T-helper 1 cell (primary cell): ENCODE data around the gene DOK1.

Experiments used
- DNase-seq, 5 donors: peaks; one replicate each; pipeline ENCODE4 v3.0.0-alpha.2; 2012 to 2020
- total RNA-seq, 4 donors: gene quantifications; one replicate each; lab custom pipeline; 2026; lab: John Stamatoyannopoulos, UW

Gene DOK1
- total RNA-seq, result 7.1 to 10.7 (median 9.7) reads per million in 4 donors

DNA sequence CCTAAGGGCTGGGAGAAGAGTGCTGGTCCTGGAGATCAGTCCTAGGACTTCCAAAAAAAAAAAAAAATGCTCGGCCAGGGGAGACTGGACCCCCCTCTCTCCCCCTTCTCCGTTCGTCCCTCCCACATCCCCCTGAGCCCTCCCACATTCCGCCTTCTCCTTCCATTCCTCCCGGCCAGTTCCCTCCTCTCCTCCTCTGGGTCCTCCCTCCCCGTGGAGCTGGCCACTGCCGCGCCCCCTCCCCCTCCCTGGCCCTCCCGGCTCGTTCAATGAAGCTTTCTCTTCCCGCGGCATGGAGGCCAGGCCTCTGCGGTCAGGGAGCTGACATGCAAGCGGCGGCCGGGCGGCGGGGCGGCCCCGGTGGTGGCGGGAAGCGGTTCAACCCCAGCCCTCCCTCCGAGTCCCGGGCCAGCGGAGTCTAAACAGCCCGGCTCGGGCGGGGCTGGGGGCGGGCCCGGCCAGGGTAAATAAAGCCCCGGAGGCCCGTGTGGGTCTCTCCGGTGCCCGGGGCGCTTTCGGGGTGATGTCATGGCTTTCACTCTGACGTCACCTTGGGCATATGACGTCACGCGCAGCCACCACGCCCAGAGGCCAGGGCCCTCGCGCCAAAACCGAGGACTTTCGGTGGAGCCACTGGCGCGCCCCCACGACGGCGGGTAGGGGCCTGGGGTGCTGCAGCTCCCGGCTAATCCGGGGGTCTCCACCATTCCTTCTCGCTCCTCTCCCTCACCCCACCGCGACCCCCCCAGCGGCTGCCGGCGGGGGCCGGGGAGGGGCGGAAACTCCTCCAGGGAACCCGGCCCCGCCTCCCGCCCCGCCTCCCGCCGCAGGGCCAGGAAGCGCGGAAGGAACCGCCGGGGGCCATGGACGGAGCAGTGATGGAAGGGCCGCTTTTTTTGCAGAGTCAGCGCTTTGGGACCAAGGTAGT is at the start of gene DOK1, which contains the start of gene LOXL3:
Gene DOK1 (plus strand): TSS at position 829 of the 928 bp plus-strand sequence. CDS start 35 bp downstream, at position 864.
Gene LOXL3 (minus strand): TSS at position 51 of the 928 bp plus-strand sequence. CDS start 1,308 bp downstream, outside the sequence.
- DNase-seq, result peak; percentile 75 to 85 (median 79)

DNA sequence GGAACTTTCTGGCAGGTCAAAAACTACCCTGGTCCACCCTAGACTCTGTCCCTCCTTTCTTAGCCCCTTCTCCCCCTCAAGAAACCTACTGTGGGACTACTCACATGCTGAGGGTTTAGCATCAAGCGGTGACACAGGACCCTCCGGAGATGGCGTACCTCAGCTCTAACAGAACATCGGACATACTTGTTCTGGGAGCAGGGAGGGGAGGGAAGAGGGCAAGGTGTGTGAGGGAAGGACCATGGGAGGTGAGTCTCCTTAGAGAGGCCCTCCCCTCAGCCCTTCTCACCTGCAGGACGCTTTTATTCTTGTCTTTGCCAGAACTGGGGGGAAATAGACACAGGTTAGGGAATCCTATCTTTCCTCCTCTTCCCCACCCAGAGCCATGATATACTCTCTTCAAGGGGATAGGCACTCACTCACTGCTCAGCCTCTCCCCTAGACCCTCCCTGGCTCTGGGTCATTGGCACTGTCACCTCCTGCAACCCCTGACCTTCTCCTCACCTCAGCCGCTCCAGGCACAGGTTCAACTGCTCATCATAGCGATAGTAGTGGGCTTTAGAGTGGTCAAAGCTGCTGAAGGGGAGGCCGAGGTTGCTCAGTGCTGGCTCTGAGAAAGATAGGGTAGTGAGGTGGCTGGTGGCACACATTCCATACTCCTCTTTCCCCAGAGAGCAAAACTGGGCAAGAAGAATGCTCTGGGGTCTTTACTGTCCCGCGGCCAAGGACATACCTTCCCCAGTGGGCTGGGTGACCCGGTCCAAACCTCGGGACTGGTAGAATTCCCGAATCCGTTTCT is 48.9 kb upstream of the DOK1 start:
- no peak for DNase-seq

DNA sequence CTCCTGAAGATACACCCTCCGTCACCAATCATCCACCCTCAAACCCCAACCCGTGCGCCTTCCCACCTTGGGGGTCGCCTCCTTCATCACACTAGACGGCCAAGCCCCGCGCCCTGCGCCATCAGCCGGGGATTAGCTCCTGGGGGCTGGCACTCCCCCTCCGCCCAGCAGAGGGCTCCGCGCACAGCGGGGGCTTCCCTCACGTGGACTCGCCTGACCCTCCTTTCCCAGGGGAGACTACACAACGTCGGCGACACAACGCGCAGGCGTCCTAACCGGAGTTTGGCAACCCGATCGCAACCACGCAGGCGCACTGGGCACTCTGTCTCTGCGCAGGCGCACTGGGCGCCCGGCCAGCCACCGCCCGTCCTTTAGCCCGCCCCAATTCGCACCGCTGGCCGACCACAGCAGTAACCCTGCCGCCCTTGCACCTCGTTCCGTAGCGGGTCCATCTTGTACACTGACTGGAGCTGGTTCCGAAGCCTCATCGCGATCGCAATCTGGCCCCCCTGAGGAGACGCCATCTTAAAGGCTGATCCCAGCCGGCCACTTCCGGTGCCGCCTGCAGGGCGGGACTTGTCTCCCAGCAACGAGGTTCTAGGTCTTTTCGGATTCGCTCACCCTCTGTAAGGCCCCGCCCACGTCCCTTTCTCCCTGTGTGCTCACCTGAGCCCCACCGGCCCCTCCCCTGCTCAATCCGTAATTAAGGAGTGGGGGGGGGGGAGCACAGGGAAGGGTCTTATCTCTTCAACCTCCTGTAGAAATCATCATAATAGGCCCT is 47.2 kb upstream of the DOK1 start, which contains the start of gene PCGF1:
Gene PCGF1 (minus strand): TSS at position 551 of the 781 bp plus-strand sequence. CDS start 27 bp downstream, at position 524.
- DNase-seq, result peak; percentile 94 to 98 (median 96)

DNA sequence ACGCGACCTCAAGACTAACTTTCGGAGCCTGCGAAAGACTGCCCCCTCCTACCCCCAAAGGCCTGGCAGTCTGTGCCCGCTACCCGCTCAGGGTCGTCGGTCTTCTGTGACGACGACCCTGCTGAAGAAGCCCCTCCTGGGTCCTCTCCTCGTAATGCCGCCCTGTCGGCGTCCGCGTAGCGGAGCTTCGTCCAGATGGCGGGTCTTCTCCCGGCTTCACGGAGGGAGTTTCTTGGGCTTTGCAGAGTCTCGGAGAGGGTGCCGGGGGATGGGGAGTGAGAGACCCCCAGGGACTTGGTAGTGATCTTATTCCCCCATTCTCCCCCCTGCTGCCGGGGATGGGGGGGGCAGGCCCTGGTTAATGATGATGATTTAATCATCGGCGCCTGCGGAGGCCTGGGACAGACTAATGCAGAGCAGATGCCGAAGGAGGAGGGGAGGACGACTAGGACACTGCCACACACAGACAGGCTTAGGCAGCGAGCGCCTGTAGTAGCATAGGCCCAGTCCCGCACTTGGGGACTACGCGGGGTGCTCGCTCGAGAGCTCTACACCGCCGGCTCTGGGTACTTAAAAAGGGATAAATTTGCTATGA is 46.5 kb upstream of the DOK1 start:
- DNase-seq, result no peak

DNA sequence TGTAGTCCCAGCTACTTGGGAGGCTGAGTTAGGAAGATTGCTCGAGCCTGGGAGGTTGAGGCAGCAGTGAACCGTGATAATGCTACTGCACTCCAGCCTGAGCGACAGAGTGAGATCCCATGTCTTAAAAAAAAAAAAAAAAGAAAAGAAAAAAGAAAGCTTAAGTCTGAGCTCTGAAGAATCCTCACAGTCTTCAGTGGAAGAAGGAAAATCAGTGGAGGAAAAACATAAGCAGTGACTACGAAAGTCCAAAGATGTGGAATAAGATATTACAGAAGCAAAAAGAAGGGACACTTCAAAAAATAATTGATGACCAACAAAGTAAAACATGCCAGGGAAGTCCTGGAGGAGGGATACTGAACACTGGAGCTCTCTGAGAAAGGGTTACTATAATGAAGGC is 44.2 kb upstream of the DOK1 start:
- no peak for DNase-seq

DNA sequence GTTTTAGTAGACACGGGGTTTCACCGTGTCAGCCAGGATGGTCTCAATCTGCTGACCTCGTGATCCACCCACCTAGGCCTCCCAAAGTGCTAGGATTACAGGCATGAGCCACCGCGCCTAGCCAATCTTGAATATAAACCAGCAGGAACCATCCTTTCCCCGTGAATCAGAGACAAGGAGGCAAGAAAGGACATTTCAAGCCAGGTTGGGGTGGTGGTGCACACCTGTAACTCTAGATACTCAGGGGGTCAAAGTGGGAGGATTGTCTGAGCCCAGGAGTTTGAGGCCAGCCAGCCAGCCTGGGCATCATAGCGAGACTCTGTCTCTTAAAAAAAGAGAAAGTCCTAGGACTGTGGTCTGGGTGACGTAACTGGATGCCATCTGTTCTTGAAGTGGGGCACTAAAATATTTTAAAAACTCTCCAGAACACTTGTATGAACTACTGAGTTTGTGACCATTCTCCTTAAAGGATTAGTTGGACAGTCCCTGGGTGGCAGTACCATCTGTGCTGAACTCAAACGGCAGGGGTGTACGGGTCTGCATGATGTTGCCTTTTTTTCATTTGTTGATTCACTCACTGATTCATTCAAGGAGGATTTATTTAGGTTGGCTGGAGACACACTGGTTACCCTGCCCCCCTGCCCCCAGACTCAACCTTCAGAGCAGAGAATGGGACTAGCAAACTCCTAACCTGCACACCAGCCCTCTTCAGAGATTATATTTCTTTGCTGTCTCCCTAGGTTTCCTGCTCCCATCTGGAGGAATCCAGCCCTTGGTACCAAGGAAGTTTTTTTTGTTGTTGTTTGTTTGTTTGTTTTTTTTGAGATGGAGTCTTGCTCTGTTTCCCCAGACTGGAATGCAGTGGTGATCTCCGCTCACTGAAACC is 43.2 kb upstream of the DOK1 start:
- DNase-seq, result no peak

DNA sequence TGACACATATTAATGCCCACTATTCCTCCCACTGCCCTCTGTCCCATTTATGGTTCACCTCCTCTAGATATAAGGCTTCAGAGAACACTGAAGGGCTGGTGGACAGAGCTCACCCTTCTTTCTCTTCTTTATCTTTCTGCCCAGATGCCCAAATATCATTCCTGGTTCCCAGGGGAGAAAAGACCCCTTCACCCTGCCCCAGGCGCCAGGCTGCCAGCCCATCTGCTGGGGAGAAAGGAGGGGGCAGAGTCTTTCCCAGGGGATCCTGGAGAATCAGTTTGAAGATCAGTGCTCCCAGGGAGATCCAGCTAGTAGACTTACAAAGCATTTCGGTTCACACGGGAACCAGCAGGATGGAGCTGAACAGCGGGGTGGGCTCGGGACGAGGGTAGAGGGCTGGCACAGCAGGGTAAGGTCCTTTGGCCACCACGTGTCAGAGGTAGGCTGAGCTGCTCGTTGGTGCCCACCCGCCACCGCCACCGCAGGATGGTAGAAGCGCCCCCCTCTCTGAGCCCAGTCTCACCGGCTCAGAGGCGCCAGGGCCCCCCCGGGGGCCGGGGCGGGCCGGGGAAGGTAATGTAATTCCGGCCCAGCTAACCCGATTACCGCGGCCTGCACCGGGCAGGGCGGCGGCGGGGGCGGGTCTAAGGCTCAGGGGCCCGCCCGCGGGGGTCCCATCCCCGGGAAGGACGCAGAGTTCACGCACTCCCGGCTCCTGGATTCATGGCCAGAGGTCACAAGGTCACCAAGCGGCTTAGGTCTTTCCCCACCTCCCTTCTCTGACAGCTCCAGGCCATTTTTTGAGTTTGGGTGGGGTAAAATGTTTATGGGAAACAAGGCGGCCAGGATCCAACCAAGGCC is 41.5 kb upstream of the DOK1 start:
- no peak for DNase-seq

DNA sequence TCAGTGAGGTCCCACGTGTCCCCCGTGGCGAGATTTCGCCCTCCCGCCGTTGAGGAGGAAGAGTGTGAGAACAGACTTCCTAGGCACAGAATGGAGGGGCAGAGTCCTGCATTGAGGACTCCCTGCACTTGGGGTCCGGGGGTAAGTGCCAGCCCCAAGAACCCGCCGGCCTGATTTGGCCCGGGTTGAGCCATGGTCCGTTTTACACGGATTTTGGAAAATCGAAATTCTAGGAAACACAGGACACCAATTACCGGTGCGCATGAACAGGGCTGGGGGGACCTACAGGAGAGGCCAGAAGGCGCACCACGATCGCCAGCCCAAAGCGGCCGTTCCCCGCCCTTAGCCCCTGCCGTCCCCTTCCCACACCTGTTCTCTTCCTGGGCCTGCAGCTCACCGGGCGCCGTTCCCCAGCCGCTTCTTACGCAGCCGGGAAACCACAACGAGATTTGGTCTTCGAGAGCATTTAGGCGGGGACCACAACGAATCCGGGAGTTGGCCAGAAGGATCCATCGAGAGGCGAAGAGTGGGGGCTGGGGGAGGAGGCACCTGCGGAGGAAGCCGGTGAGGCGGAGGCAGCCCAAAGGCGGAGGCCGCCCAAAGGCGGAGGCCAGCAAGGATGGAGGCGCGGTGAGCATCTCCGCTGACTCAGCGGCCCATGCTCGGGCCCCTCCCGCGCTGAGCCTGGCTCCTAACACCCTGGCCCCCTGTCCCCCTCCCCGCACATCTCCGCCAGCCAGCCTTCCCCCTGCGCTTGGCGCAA is 40.7 kb upstream of the DOK1 start:
- DNase-seq, result peak in 1 of 5 donors; percentile 69

DNA sequence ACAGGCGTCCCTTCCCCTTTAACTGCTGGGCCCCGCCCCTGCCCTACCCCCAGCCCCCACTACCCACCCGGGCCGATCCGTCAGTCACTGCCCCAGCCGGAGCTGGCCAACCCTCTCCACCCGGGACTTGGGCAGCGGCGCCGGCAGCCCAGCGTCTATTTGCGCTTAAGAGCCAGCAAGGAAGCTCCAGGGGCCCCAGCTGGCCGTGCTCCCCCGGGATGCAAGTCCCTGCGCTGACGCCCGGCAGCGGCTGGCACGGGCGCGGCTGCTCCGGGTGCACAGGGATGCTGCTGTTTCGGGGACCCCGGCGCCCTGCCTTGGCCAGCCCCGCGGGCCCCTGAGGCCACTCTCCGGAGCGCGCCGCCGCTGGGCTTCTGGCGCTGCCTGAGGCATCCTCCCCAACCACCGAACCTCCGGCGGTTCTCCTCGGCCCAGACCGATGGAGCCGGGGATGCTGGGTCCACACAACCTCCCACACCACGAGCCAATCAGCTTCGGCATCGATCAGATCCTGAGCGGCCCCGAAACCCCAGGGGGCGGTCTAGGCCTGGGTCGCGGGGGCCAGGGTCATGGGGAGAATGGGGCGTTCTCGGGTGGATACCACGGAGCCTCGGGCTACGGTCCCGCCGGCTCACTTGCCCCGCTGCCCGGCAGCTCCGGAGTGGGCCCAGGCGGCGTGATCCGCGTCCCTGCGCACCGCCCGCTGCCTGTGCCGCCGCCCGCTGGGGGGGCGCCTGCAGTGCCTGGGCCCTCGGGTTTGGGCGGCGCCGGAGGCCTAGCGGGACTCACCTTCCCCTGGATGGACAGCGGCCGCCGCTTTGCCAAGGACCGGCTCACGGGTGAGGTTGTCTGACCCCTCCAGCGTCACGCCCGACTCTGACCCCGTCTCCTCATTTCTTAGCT is 39.9 kb upstream of the DOK1 start, which contains the start of gene TLX2:
Gene TLX2 (plus strand): TSS at position 83 of the 903 bp plus-strand sequence. CDS start 357 bp downstream, at position 440.
- DNase-seq, result peak in 1 of 5 donors; percentile 17

DNA sequence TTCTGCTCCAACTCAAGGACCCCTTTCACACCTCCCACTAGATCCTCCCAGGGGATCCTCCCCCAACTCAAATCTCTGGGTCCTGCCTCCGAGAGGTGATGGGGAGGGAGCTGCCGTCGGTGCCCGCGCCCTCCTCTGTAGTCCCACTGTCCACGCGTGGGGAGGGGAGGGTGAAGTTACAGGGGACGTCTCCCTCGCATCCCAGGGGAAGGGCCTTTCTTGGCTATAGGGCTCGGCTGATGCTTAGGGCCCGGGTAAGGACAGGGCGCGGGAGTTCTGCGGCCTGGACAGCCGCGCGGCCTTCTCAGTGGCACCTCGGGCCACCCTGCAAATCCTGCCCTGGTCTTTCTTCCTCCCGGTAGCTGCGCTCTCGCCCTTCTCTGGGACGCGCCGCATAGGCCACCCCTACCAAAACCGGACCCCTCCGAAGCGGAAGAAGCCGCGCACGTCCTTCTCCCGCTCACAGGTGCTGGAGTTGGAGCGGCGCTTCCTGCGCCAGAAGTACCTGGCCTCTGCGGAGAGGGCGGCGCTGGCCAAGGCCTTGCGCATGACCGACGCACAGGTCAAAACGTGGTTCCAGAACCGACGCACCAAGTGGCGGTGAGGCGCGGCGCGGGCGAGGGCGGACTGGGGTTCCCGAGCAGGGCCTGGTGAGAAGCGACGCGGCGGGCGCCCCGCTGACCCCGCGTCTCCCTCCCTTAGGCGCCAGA is 39.1 kb upstream of the DOK1 start:
- DNase-seq, result peak in 1 of 5 donors; percentile 34

DNA sequence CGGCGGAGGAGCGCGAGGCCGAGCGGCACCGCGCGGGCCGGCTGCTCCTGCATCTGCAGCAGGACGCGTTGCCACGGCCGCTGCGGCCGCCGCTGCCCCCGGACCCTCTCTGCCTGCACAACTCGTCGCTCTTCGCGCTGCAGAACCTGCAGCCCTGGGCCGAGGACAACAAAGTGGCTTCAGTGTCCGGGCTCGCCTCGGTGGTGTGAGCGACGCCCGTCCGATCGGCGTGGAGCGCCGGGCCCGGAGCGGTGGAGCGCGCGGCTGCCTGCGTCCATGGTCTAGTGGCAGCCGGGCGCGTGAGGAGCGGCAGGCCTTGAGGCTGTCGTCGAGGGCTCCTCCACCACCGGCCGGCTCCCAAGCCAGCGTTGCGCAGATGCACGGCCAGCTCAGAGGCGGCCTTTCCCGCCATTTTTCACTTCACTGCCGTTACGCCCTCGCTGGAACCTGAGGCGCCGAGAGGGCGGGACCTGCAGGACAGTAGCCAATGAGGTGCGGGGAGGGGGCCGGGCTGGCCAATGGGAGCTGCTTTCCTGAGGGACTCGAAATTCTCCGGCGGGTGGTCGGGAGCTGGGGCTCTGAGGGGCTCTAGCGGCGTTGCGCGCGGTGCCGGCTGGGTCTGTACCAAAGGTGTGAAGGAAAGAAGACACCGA is 38.4 kb upstream of the DOK1 start:
- peak; percentile 47 to 82 (median 60) for DNase-seq

DNA sequence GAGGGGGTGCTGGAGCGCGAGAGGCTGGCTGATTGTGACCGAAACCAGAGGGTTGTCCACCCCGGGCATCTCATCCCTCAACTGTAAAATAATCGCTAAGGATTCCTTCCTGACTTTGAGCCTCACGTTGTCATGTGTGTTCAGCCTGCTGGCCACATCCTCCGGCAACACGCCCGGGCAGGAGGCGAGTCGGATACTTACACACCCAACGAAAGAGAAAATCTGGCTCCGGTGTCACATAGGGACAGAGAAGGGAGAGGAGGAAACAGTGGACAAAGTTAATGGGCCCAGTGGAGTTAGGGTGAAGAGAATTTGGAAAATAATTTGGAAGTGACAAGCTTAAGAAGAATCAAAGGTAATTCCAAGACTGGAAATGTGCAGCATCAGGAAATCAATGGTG is 37.9 kb upstream of the DOK1 start:
- no peak for DNase-seq

DNA sequence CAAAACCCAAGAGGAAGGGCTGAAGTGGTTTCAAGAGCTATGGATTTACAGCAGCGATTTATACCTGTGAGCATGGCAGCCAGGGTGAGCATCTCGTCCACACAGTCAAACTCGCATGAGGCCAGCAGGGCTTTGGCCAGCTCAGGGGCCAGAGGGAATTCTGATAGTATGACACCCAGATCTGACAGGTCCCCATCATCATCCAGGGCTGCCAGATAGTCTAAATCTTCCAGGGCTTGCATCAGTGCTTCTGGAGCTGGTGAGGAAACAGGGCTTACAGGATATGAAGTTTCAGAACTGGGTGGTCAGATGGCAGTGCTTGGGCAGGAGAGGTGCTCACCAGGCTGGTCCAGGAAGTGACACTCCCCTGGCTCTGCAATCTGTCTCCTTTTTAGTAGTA is 32.0 kb upstream of the DOK1 start:
- DNase-seq, result no peak

DNA sequence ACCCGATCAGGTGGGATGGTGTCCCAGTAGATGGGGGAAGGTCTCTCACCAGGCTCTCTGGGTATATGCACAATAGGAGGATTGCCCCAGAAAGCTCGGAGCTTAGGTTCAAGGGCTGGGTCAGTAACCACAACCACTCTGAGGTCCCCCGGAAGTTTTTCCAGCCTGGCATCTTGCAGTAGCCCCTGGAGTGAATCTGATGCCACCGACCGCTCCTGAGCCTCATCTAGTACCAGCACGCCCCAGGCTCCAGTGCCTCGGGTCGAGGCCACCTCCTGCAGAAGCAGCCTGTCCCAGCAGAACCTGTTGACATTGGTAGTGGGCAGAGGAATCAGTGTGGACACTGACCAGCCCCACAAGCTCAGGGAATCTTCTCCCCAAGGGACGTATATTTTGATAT is 30.5 kb upstream of the DOK1 start:
- DNase-seq, result no peak

DNA sequence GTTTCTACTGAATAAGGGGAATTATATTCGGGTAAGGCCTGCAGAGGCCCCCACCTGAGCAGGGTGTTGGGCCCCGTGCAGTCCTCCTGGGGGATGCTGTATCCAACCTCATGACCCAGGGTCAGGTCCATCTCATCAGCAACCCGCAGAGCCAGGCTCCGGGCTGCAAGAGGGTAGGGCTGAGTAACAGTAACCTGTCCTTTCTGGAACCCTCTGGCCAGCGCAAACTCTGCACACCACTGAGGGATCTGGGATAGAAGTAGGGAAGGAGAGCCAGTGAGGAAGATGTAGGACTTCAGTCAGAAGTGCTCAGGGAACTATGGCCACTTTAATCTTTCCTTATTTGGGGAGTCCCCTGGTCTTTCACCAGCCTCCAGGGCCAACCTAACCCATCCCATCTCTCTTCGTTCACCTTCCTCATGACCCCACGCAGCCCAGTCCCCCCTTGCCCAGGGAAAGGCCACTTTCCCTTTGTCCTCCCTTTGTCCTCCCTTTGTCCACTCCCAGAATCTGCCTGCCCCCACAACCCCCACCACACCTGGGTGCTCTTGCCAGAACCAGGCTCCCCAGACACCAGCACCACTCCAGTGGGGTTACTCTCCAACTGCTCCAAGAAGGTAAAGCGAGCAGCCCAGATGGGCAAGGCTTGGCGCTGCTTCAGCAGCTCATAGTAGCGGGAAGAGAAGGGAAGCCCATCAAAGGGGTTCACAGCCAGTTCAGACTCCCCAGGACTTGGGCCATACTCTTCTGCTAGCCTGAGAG is 29.4 kb upstream of the DOK1 start:
- no peak for DNase-seq
